Natural killer cell (primary cell): Measurements from ENCODE around the gene IQCF6. TPM values are rescaled to one million over a fixed set of nuclear protein-coding genes. Genes with fewer than 3 reads are reported as not detected.

Source experiments
- ATAC-seq, 3 donors: fragments of 150-1000 bp in 2 of 3; fragments of 200-7000 bp in 1 of 3; cut with Tn5 transposase; 1 replicate in 1 of 3; 2 replicates in 2 of 3; pipeline ENCODE4 v1.10.0; 2021; ENCODE audit warnings: mild to moderate bottlenecking in 2 of 3, moderate library complexity in 2 of 3
- DNase-seq, 2 donors: peaks; one replicate each; pipeline versions ENCODE4 v3.0.0 to v3.0.0-alpha.2; 2013 to 2021; ENCODE audit warnings: mixed read lengths in 1 of 2
- H3K27ac ChIP-seq: one replicate; pipeline ENCODE4 v1.5.1; 2013; ENCODE audit warnings: mild to moderate bottlenecking, low read length
- H3K27me3 ChIP-seq: one replicate; pipeline ENCODE4 v1.6.1; 2013; ENCODE audit warnings: low read length; ENCODE audit not compliant: control insufficient read depth, insufficient read depth
- H3K36me3 ChIP-seq: one replicate; pipeline ENCODE4 v1.6.1; 2013; ENCODE audit warnings: low read length; ENCODE audit not compliant: control insufficient read depth, insufficient read depth
- H3K4me1 ChIP-seq: one replicate; pipeline ENCODE4 v1.6.1; 2013; ENCODE audit warnings: low read length; ENCODE audit not compliant: control insufficient read depth, insufficient read depth
- H3K4me3 ChIP-seq: one replicate; pipeline ENCODE4 v1.5.1; 2013; ENCODE audit warnings: low read length
- H3K9me3 ChIP-seq: one replicate; pipeline ENCODE4 v1.6.1; 2013; ENCODE audit warnings: low read length; ENCODE audit not compliant: control insufficient read depth, insufficient read depth
- H3K27ac Mint-ChIP-seq, 2 donors: one replicate each; pipeline ENCODE4 v1.8.0; 2022; ENCODE audit warnings: mild to moderate bottlenecking in 2 of 2, mixed read lengths in 2 of 2, moderate library complexity in 1 of 2
- H3K27me3 Mint-ChIP-seq, 2 donors: one replicate each; pipeline ENCODE4 v1.8.0; 2022; ENCODE audit warnings: low read depth in 2 of 2, mixed read lengths in 2 of 2
- H3K36me3 Mint-ChIP-seq: one replicate; pipeline ENCODE4 v1.8.0; 2022; ENCODE audit warnings: mixed read lengths
- H3K4me1 Mint-ChIP-seq, 2 donors: one replicate each; pipeline ENCODE4 v1.8.0; 2022; ENCODE audit warnings: mixed read lengths in 2 of 2
- H3K4me3 Mint-ChIP-seq: one replicate; pipeline ENCODE4 v1.8.0; 2022; ENCODE audit warnings: mild to moderate bottlenecking, moderate library complexity, mixed read lengths
- H3K9me3 Mint-ChIP-seq, 2 donors: one replicate each; pipeline ENCODE4 v1.8.0; 2022; ENCODE audit warnings: mixed read lengths in 2 of 2
- WGBS: methylation state at CpG from one replicate; pipeline ENCODE4 v1.1.7; 2013; ENCODE audit warnings: missing lambda C conversion rate; ENCODE audit not compliant: insufficient coverage; 5-methylcytosine and 5-hydroxymethylcytosine counted together
- intact Hi-C: fragments of 100-400 bp; cut with micrococcal nuclease; formaldehyde crosslinking; loops from one replicate; pipeline ENCODE4 v1.14.2; 2022
- total RNA-seq, 4 donors: library from RNA; stranded (reverse); fragments of 120-200 nt in 1 of 4; gene quantifications; one replicate each; pipeline versions ENCODE4 v1.2.3 to v1.2.4, GENCODE V29; 2013 to 2022
- TF ChIP-seq, protein P1 (sequence below): fragments of 200-600 bp; IDR thresholded peaks from one replicate; pipeline ENCODE4 v1.8.0; 2022; ENCODE audit warnings: antibody characterized with exemption

IQCF6 gene
- total RNA-seq, 3 donors from 2014 or later (not counting 1 experiment from before 2014, with no cell fraction given), result not detected

DNA sequence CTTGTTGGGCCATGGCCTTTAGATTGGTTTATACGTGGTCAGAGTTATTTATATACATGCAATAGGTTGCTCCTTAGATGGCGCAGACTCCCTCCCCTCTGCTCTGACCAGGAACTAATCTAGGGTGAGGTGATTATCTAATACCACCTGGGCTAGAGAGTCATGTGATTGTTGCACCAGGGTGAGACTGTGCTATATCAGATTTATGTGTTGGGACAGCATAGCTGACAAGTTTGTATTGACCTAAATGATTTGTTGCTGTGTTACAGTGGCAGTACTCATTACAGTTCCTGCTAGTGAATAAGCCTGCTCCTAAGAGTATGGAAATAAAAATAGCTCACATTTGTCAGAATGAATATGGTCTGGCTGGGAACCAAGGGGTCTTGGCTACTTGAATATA, 7.2 kb upstream of the IQCF6 start:
- Mint-ChIP-seq H3K4me3 (no peak overlapping the region), H3K9me3 (no peaks in the 10 kb centered on the region), H3K4me1 (peaks cover 10 to 13% of the 10 kb centered on the region in 2 donors), H3K27ac (no peak overlapping the region), H3K27me3 (peaks cover 8 to 51% of the 10 kb centered on the region in 2 donors), H3K36me3 (no peaks in the 10 kb centered on the region)
- WGBS, result 83% methylated on average over 2 of the region's 2 CpGs
- no peak for ATAC-seq
- H3K9me3 ChIP-seq, result no peaks in the 10 kb centered on the region
- no peak overlapping the region for H3K27ac ChIP-seq
- TF ChIP-seq, protein P1, sequence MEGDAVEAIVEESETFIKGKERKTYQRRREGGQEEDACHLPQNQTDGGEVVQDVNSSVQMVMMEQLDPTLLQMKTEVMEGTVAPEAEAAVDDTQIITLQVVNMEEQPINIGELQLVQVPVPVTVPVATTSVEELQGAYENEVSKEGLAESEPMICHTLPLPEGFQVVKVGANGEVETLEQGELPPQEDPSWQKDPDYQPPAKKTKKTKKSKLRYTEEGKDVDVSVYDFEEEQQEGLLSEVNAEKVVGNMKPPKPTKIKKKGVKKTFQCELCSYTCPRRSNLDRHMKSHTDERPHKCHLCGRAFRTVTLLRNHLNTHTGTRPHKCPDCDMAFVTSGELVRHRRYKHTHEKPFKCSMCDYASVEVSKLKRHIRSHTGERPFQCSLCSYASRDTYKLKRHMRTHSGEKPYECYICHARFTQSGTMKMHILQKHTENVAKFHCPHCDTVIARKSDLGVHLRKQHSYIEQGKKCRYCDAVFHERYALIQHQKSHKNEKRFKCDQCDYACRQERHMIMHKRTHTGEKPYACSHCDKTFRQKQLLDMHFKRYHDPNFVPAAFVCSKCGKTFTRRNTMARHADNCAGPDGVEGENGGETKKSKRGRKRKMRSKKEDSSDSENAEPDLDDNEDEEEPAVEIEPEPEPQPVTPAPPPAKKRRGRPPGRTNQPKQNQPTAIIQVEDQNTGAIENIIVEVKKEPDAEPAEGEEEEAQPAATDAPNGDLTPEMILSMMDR, result no peak
- intact Hi-C loops, result no loop called here
- peaks cover 3% of the 10 kb centered on the region for H3K27me3 ChIP-seq
- no peak for DNase-seq
- no peaks in the 10 kb centered on the region for H3K36me3 ChIP-seq
- no peak overlapping the region for H3K4me3 ChIP-seq
- H3K4me1 ChIP-seq, result peaks cover 6% of the 10 kb centered on the region

DNA sequence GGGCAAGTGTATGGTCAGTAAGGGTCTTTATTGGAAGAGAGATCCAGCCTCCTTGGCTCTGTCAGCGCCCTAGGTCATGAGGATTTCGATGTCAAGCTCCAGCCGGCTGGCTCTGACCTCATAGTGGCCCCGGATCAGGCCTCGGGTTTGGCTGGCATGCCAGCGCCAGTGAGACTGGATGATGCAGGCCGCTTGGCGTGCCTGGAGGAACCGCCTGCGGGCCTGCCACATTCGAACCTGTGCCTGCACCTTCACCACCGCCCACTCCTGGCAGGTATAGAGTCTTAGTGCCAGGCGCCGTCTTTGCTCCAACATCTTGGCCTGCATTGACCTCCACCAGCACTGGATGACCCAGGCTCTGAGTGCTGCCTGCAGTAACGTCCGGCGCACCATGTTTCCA, 483 bp downstream of the IQCF6 start:
- Mint-ChIP-seq H3K27ac (no peak overlapping the region), H3K36me3 (no peaks in the 10 kb centered on the region), H3K27me3 (peaks cover 16 to 22% of the 10 kb centered on the region in 2 donors), H3K9me3 (no peaks in the 10 kb centered on the region), H3K4me3 (no peak overlapping the region), H3K4me1 (no peaks in the 10 kb centered on the region)
- H3K27me3 ChIP-seq, result peaks cover under 1% of the 10 kb centered on the region
- ATAC-seq, result no peak
- no peak overlapping the region for H3K4me3 ChIP-seq
- intact Hi-C loops, result no loop called here
- no peaks in the 10 kb centered on the region for H3K36me3 ChIP-seq
- WGBS, result 93% methylated on average over 17 of the region's 17 CpGs
- no peaks in the 10 kb centered on the region for H3K9me3 ChIP-seq
- no peak for DNase-seq
- TF ChIP-seq, protein P1, result no peak
- H3K4me1 ChIP-seq, result no peaks in the 10 kb centered on the region
- no peak overlapping the region for H3K27ac ChIP-seq

DNA sequence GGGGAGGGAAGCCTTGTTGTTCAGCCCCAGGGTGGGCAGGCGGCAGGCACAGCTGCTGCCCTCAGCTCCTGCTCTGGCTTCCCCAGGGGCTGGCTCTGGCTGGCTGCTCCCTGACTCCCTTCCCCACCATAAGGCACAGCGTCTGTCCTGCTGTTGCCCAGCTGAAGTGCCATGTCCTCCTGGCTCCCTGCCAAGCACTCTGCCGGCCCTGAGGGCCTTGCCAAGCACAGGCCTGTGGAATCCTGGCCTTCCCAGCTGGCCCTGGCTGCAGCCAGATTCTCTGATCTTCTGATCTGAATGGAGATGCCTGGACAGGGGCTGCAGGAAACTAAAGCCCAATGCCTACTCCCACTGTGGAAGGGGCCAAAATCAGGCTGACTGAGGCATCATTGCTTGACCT, 1.1 kb downstream of the IQCF6 start:
- H3K27ac Mint-ChIP-seq, result no peak overlapping the region
- H3K27me3 Mint-ChIP-seq, result peaks cover 22% of the 10 kb centered on the region in 2 donors
- TF ChIP-seq, protein P1, result no peak
- no peaks in the 10 kb centered on the region for H3K9me3 ChIP-seq
- H3K4me1 ChIP-seq, result no peaks in the 10 kb centered on the region
- no peaks in the 10 kb centered on the region for H3K36me3 Mint-ChIP-seq
- H3K27ac ChIP-seq, result no peak overlapping the region
- no peaks in the 10 kb centered on the region for H3K9me3 Mint-ChIP-seq
- no peaks in the 10 kb centered on the region for H3K36me3 ChIP-seq
- intact Hi-C loops, result no loop called here
- DNase-seq, result no peak
- H3K27me3 ChIP-seq, result peaks cover 4% of the 10 kb centered on the region
- no peaks in the 10 kb centered on the region for H3K4me1 Mint-ChIP-seq
- WGBS, result 88% methylated on average over 3 of the region's 3 CpGs
- ATAC-seq, result no peak
- no peak overlapping the region for H3K4me3 ChIP-seq
- no peak overlapping the region for H3K4me3 Mint-ChIP-seq

GRCh38 chr3:51773529-51774056, 5.4 kb downstream of the IQCF6 start:
- Mint-ChIP-seq H3K9me3 (no peaks in the 10 kb centered on the region), H3K27me3 (peaks cover 25 to 48% of the 10 kb centered on the region in 2 donors)
- WGBS, result 68% methylated on average over 4 of the region's 4 CpGs

More at GRCh38 chr3:51773529-51774056, 5.4 kb downstream of the IQCF6 start:
- Histone ChIP-seq H3K36me3 (no peaks in the 10 kb centered on the region), H3K27me3 (peaks cover 8% of the 10 kb centered on the region), H3K4me3 (no peak overlapping the region), H3K9me3 (no peaks in the 10 kb centered on the region), H3K4me1 (no peaks in the 10 kb centered on the region), H3K27ac (no peak overlapping the region)
- TF ChIP-seq, protein P1, result no peak
- no peak overlapping the region for H3K4me3 Mint-ChIP-seq
- intact Hi-C loops, result no loop called here
- H3K4me1 Mint-ChIP-seq, result no peaks in the 10 kb centered on the region
- DNase-seq, result no peak
- H3K36me3 Mint-ChIP-seq, result no peaks in the 10 kb centered on the region
- H3K27ac Mint-ChIP-seq, result no peak overlapping the region
- ATAC-seq, result no peak
